OCI-LY7 (cell line): ENCODE measurements around the gene SCARB1. TPM values are rescaled to one million over a fixed set of nuclear protein-coding genes. Genes with fewer than 3 reads are reported as not detected.

Source experiments
- BruUV-seq: library from RNA; stranded (reverse); fragments of 400-500 nt; replicated peaks from 2 replicates; lab custom pipeline; 2021; lab: Mats Ljungman, UMichigan
- CTCF ChIA-PET: fragments of 300-600 bp; sonication (Branson Sonifier 250); formaldehyde crosslinking; loops from one replicate; lab custom pipeline; 2022; ENCODE audit warnings: antibody characterized with exemption; ENCODE audit not compliant: unreplicated experiment; lab: Charles Lee
- POLR2A ChIA-PET: fragments of 300-600 bp; sonication (Branson Sonifier 250); formaldehyde crosslinking; loops from one replicate; lab custom pipeline; 2022; ENCODE audit warnings: antibody characterized with exemption; lab: Charles Lee
- DNase-seq: peaks from one replicate; pipeline ENCODE4 v3.0.0-alpha.2; 2015; ENCODE audit warnings: low spot score
- H2AFZ ChIP-seq: fragments of 200-600 bp; sonication (generic), shearing (Covaris generic); 2 replicates; pipeline ENCODE4 v1.6.1; 2014; ENCODE audit warnings: mild to moderate bottlenecking, antibody characterized with exemption, low read length, moderate library complexity
- H3K27ac ChIP-seq: fragments of 200-600 bp; sonication (generic); 2 replicates; pipeline ENCODE4 v1.5.1; 2014; ENCODE audit warnings: mixed run types, low read depth, mild to moderate bottlenecking, moderate library complexity, low read length, inconsistent platforms; ENCODE audit not compliant: poor library complexity, severe bottlenecking
- H3K36me3 ChIP-seq: fragments of 200-600 bp; sonication (generic); 2 replicates; pipeline ENCODE4 v1.6.1; 2014; ENCODE audit warnings: mild to moderate bottlenecking, antibody characterized with exemption, low read length, moderate library complexity, mixed read lengths; ENCODE audit not compliant: insufficient read depth
- H3K4me1 ChIP-seq: fragments of 200-600 bp; sonication (generic); 2 replicates; pipeline ENCODE4 v1.5.1; 2014; ENCODE audit warnings: mild to moderate bottlenecking, low read length; ENCODE audit not compliant: insufficient read depth, poor library complexity, severe bottlenecking
- H3K4me2 ChIP-seq: fragments of 200-600 bp; sonication (generic); 2 replicates; pipeline ENCODE4 v1.6.1; 2014; ENCODE audit warnings: mild to moderate bottlenecking, low read length
- H3K4me3 ChIP-seq: fragments of 200-600 bp; sonication (generic); 2 replicates; pipeline ENCODE4 v1.5.1; 2014; ENCODE audit warnings: mild to moderate bottlenecking, low read depth, low read length; ENCODE audit not compliant: poor library complexity, severe bottlenecking
- H3K79me2 ChIP-seq: fragments of 200-600 bp; sonication (generic); 2 replicates; pipeline ENCODE4 v1.6.1; 2016; ENCODE audit warnings: low read depth, mild to moderate bottlenecking, low read length, moderate library complexity, mixed read lengths; ENCODE audit not compliant: insufficient read depth
- H3K9me2 ChIP-seq: fragments of 200-600 bp; sonication (generic); 2 replicates; pipeline ENCODE4 v1.6.1; 2016; ENCODE audit warnings: mild to moderate bottlenecking, low read length, mixed read lengths; ENCODE audit not compliant: insufficient read depth
- H3K9me3 ChIP-seq: fragments of 200-600 bp; sonication (generic); 2 replicates; pipeline ENCODE4 v1.6.1; 2014; ENCODE audit warnings: mild to moderate bottlenecking, mixed run types, low read length, mixed read lengths
- H4K20me1 ChIP-seq: fragments of 200-600 bp; sonication (generic); 2 replicates; pipeline ENCODE4 v1.6.1; 2014; ENCODE audit warnings: mild to moderate bottlenecking, antibody characterized with exemption, low read length, moderate library complexity, mixed read lengths; ENCODE audit not compliant: insufficient read depth
- CTCF ChIP-seq: fragments of 200-600 bp; sonication (generic); conservative IDR thresholded peaks from 2 replicates; pipeline ENCODE4 v1.5.1; 2014; ENCODE audit warnings: mild to moderate bottlenecking, antibody characterized with exemption, low read length, moderate library complexity, mixed read lengths
- EZH2phosphoT487 ChIP-seq: fragments of 200-600 bp; sonication (generic); IDR thresholded peaks from 2 replicates; pipeline ENCODE4 v1.6.1; 2018; ENCODE audit warnings: low read depth, borderline replicate concordance, mild to moderate bottlenecking, mixed run types, antibody characterized with exemption, low read length, moderate library complexity, mixed read lengths
- intact Hi-C: fragments of 100-400 bp; cut with micrococcal nuclease; formaldehyde crosslinking; loops from one replicate; pipeline ENCODE4 v1.10.0; 2022; ENCODE audit not compliant: unreplicated experiment
- total RNA-seq, 2 experiments: library from RNA; depleted of rRNA in 1 of 2; stranded (reverse); fragments of >200 nt in 1 of 2; shearing (Covaris generic) in 1 of 2; gene quantifications; 2 replicates each; pipeline ENCODE4 v1.2.3, GENCODE V29; 2014 to 2022

The SCARB1 gene
- total RNA-seq, 2 experiments from 2014 or later, result 42.9 to 112 TPM

DNA sequence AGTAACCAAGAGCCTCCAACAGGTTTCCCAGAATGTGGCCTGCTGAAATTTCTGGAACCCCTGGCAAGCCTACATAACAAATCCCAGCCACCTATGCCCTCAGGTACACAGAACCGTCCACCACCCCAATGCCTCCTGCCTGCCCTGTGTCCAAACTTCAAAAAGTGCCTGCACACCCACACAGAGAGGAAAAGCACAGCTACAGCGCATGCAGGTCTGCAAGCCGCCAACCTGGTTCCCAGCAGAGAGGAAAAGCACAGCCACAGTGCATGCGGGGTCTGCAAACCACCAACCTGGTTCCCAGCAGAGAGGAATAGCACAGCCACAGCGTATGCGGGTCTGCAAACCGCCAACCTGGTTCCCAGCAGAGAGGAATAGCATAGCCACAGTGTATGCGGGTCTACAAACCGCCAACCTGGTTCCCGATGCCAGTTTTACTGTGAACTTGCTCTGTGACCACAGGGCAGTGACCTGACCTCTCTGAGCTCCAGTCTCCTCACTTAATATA is 113.5 kb downstream of the SCARB1 start:
- no peak overlapping the region for H3K27ac ChIP-seq
- H3K4me2 ChIP-seq, result no peak overlapping the region
- no peaks in the 10 kb centered on the region for H3K4me1 ChIP-seq
- no peaks in the 10 kb centered on the region for H3K36me3 ChIP-seq
- H3K9me3 ChIP-seq, result no peaks in the 10 kb centered on the region
- ChIA-PET POLR2A (no interaction called here), CTCF (no interaction called here)
- no peak overlapping the region for H3K4me3 ChIP-seq
- BruUV-seq, result no TSS peak
- no peaks in the 10 kb centered on the region for H4K20me1 ChIP-seq
- no peaks in the 10 kb centered on the region for H3K9me2 ChIP-seq
- no peak overlapping the region for H2AFZ ChIP-seq
- no peaks in the 10 kb centered on the region for H3K79me2 ChIP-seq
- intact Hi-C loops, result loop anchor here (5.0 kb wide), 1 partner anchor 713 kb away; no protein-coding TSS in a partner anchor
- DNase-seq, result no peak
- TF ChIP-seq EZH2phosphoT487 (no peak), CTCF (no peak)

DNA sequence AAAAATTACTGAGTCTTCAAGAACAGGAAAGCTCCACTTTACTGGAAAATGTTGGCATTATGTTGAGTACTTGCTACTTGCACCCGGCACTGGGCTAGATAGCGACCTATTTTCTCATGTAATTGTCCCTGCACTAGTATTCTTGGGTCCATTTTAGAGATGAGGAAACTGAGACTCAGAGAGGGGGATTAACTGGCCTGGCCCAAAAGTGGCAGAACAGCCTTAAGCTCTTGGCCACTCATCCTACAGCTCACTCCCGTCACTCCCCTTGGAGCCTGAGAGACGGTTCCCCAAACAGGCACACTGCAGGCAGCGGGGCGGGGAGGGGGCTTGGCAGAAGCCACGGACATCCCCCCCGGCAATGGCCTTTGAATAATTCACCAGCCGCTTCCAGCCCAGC is 113.9 kb downstream of the SCARB1 start:
- H3K9me3 ChIP-seq, result no peaks in the 10 kb centered on the region
- H3K4me2 ChIP-seq, result no peak overlapping the region
- no peak overlapping the region for H2AFZ ChIP-seq
- no peaks in the 10 kb centered on the region for H3K79me2 ChIP-seq
- no peaks in the 10 kb centered on the region for H3K36me3 ChIP-seq
- no peak overlapping the region for H3K27ac ChIP-seq
- no TSS peak for BruUV-seq
- no peak for TF ChIP-seq CTCF
- intact Hi-C loops, result loop anchor here (5.0 kb wide), 1 partner anchor 712 kb away; no protein-coding TSS in a partner anchor
- no peaks in the 10 kb centered on the region for H4K20me1 ChIP-seq
- POLR2A ChIA-PET, result interaction anchor here (1.1 kb wide), 1 partner anchor 17 kb away, joined by 3 read pairs; no protein-coding TSS in a partner anchor
- no peaks in the 10 kb centered on the region for H3K9me2 ChIP-seq
- no peak overlapping the region for H3K4me3 ChIP-seq
- H3K4me1 ChIP-seq, result peaks cover 2% of the 10 kb centered on the region
- CTCF ChIA-PET, result no interaction called here
- DNase-seq, result no peak

GRCh38 chr12:124747426-124748161 is 116.1 kb downstream of the SCARB1 start:
- DNase-seq, result no peak
- ChIA-PET CTCF (interaction anchor here (0.6 kb wide), 1 partner anchor 185 kb away, joined by 6 read pairs; no protein-coding TSS in a partner anchor), POLR2A (interaction anchor here (0.6 to 1.3 kb wide), 2 partner anchors 14 to 654 kb away, joined by 3 read pairs; no protein-coding TSS in a partner anchor)
- TF ChIP-seq EZH2phosphoT487 (no peak), CTCF (no peak)
- no peaks in the 10 kb centered on the region for H4K20me1 ChIP-seq
- intact Hi-C loops, result no loop called here
- H3K27ac ChIP-seq, result no peak overlapping the region
- H3K4me2 ChIP-seq, result no peak overlapping the region
- no peaks in the 10 kb centered on the region for H3K79me2 ChIP-seq
- H3K9me3 ChIP-seq, result no peaks in the 10 kb centered on the region
- BruUV-seq, result no TSS peak
- H3K9me2 ChIP-seq, result no peaks in the 10 kb centered on the region
- H3K36me3 ChIP-seq, result no peaks in the 10 kb centered on the region
- H3K4me3 ChIP-seq, result no peak overlapping the region
- peaks cover 7% of the 10 kb centered on the region for H3K4me1 ChIP-seq
- H2AFZ ChIP-seq, result no peak overlapping the region
